ENCODE results near the gene TPM3. TPM values are rescaled to one million over a fixed set of nuclear protein-coding genes. Genes with fewer than 3 reads are reported as not detected.
"Not testable (repeated sequence)": the region's sequence is repeated elsewhere in the genome, so short reads cannot be mapped to it uniquely, and the experiment has no call there.

Gene TPM3
- total and polyA plus RNA-seq, 10 of the 15 experiments (the other 5 are each of a cell fraction or from before 2014, with no cell fraction given): 270 to 759 (median 505) TPM

DNA sequence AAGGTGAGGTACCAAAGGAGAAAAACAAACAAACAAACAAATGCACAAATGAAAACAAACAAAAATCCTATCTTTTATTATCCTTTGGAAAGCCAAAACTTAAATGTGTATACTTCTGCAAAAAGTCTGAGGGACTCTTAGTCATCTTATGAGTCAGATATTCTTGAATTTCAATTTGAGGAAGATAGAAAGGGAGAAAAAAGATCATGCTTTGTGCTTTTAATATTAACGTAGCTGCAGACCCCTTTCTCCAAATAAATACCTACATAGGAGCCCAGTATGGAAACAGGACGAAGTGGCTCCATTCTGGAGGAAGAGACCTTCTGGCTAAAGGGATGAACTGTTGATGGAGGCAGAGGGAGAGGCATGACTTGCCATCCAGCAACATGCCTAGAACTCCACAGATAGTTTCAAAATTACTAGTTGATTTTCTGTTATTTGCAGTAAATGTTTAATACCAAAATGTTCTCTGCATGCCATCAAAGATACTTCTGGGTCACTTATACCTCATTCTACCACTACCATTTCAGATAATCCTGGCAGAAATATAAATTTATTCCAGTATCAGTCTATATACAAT is 62.4 kb downstream of the TPM3 start:
- Histone ChIP-seq H2AFZ (ENCODE audit: control insufficient read depth, low read depth, low read length) (no peak overlapping the region; the same call in 1 of the 2 replicates), H3K9me3 (replicated peaks; ENCODE audit: control insufficient read depth, insufficient read depth, low read length) (no peaks in the 10 kb centered on the region), H4K20me1 (ENCODE audit: control insufficient read depth, insufficient read depth) (no peaks in the 10 kb centered on the region), H3K4me3 (no peak overlapping the region), H3K4me2 (ENCODE audit: control insufficient read depth, insufficient read depth) (no peak overlapping the region), H3K27ac (ENCODE audit: control insufficient read depth, insufficient read depth) (no peak overlapping the region), H3K9ac (ENCODE audit: control insufficient read depth, insufficient read depth, low read length) (no peak overlapping the region), H3K27me3 (replicated peaks in 1 of 2; ENCODE audit: control insufficient read depth in 2 of 2, insufficient read depth in 2 of 2, low read length in 1 of 2) (no peaks in the 10 kb centered on the region), H3K79me2 (ENCODE audit: control insufficient read depth, insufficient read depth, low read length) (no peaks in the 10 kb centered on the region), H3K4me1 (ENCODE audit: control insufficient read depth, insufficient read depth, low read length) (no peaks in the 10 kb centered on the region; the same call in 1 of the 2 replicates), H3K36me3 (ENCODE audit: control insufficient read depth in 2 of 2, insufficient read depth in 2 of 2, low read length in 1 of 2) (no peaks in the 10 kb centered on the region)
- no peak for TF ChIP-seq TBL1XR1 (IDR thresholded peaks at IDR 0.05; ENCODE audit: low read depth, low read length)
- TF ChIP-seq, protein P1, sequence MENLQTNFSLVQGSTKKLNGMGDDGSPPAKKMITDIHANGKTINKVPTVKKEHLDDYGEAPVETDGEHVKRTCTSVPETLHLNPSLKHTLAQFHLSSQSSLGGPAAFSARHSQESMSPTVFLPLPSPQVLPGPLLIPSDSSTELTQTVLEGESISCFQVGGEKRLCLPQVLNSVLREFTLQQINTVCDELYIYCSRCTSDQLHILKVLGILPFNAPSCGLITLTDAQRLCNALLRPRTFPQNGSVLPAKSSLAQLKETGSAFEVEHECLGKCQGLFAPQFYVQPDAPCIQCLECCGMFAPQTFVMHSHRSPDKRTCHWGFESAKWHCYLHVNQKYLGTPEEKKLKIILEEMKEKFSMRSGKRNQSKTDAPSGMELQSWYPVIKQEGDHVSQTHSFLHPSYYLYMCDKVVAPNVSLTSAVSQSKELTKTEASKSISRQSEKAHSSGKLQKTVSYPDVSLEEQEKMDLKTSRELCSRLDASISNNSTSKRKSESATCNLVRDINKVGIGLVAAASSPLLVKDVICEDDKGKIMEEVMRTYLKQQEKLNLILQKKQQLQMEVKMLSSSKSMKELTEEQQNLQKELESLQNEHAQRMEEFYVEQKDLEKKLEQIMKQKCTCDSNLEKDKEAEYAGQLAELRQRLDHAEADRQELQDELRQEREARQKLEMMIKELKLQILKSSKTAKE (IDR thresholded peaks at IDR 0.05; ENCODE audit: low read depth, poor library complexity, severe bottlenecking): no peak
- TF ChIP-seq IKZF2 (IDR thresholded peaks at IDR 0.05): no peak
- TF ChIP-seq YY1 (IDR thresholded peaks at IDR 0.05; ENCODE audit: low read depth, low read length): no peak
- TF ChIP-seq JUNB (IDR thresholded peaks at IDR 0.05): peak; percentile 67
- DNase-seq (ENCODE audit: low read depth, low spot score) (no peak), ATAC-seq (no peak), FAIRE-seq (no peak)
- RAD21 ChIA-PET (ENCODE audit: unreplicated experiment): no interaction called here
- in situ Hi-C loops (cut with MboI): no loop called here
- intact Hi-C loops (cut with micrococcal nuclease; ENCODE audit: unreplicated experiment): no loop called here
- BruUV-seq (replicated peaks): no TSS peak
- POLR2A ChIA-PET: no interaction called here
- SMC1A ChIA-PET (ENCODE audit: uncharacterized antibody, unreplicated experiment): interaction anchor here (1.3 kb wide), 1 partner anchor 16 kb away, joined by 3 read pairs; no protein-coding TSS in a partner anchor
- WGBS (ENCODE audit: insufficient coverage, insufficient replicate concordance, low lambda C conversion rate, missing lambda C conversion rate): 0% methylated on average over 2 of the region's 2 CpGs
- CTCF ChIA-PET: no interaction called here

DNA sequence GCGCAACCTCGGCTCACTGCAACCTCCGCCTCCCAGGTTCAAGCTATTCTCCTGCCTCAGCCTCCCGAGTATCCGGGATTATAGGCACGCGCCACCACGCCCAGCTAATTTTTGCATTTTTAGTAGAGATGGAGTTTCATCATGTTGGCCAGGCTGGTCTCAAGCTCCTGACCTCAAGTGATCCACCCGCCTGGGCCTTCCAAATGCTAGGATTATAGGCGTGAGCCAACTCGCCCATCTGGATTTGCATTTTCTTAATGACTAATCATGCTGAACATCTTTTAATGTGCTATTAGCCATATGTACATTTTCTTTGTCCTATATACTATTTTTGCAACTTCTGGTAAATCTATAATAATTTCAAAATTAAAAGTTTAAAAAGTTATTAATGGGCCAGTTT is 68.7 kb downstream of the TPM3 start:
- POLR2A ChIA-PET; SMC1A ChIA-PET (ENCODE audit: uncharacterized antibody, unreplicated experiment): not testable (repeated sequence)
- CTCF ChIA-PET: interaction anchor here (0.7 kb wide), 1 partner anchor 160 kb away, joined by 3 read pairs; the partner anchor contains the start of gene SLC39A1

More for the DNA sequence above, 68.7 kb downstream of the TPM3 start:
- H3K27ac ChIP-seq (ENCODE audit: control insufficient read depth, insufficient read depth); H4K20me1 ChIP-seq (ENCODE audit: control insufficient read depth, insufficient read depth); BruUV-seq (replicated peaks); in situ Hi-C loops (cut with MboI); H3K9ac ChIP-seq (ENCODE audit: control insufficient read depth, insufficient read depth, low read length); H3K4me1 ChIP-seq (ENCODE audit: control insufficient read depth, insufficient read depth, low read length); H3K79me2 ChIP-seq (ENCODE audit: control insufficient read depth, insufficient read depth, low read length); H3K4me2 ChIP-seq (ENCODE audit: control insufficient read depth, insufficient read depth); H3K9me3 ChIP-seq (replicated peaks; ENCODE audit: control insufficient read depth, insufficient read depth, low read length); ATAC-seq; H2AFZ ChIP-seq (ENCODE audit: control insufficient read depth, low read depth, low read length); DNase-seq (ENCODE audit: low read depth, low spot score); intact Hi-C loops (cut with micrococcal nuclease; ENCODE audit: unreplicated experiment); H3K4me3 ChIP-seq; FAIRE-seq; H3K36me3 ChIP-seq (ENCODE audit: control insufficient read depth in 2 of 2, insufficient read depth in 2 of 2, low read length in 1 of 2); RAD21 ChIA-PET (ENCODE audit: unreplicated experiment); H3K27me3 ChIP-seq (replicated peaks in 1 of 2; ENCODE audit: control insufficient read depth in 2 of 2, insufficient read depth in 2 of 2, low read length in 1 of 2): not testable (repeated sequence)
- WGBS (ENCODE audit: insufficient coverage, insufficient replicate concordance, low lambda C conversion rate, missing lambda C conversion rate): 72% methylated on average over 11 of the region's 11 CpGs

Data from GM12878 (cell line).